Measurements from ENCODE around the gene GPC2. TPM values are rescaled to one million over a fixed set of nuclear protein-coding genes. Genes with fewer than 3 reads are reported as not detected.

Gene GPC2
- total RNA-seq, 8 experiments from 2014 or later, result 0.92 to 103 (median 54.7) TPM

GRCh38 chr7:100171840-100172239 is 5.3 kb downstream of the GPC2 start:
- Histone ChIP-seq H3K4me1 (replicated peaks in 1 of 2) (peaks cover 22 to 37% of the 10 kb centered on the region in 2 donors), H3K27ac (no peak overlapping the region), H3K4me3 (peak overlapping the region in 1 of 5 donors; percentile 29)
- ATAC-seq (replicated peaks in 6 of 8), result peak in 2 of 8 experiments; percentile 8 to 23
- WGBS, 10 experiments, result 67 to 82% (median 80%) methylated on average over 2 to 3 of the region's 22 CpGs; no CpG with 5 or more reads in 7 of the 10 experiments
- in situ Hi-C loops (cut with MboI; ENCODE audit: low pct_unique_long_range_greater_than_20kb in 2 of 9, low sequenced_read_pairs in 9 of 9, unreplicated experiment in 9 of 9), result no loop called here

- in situ Hi-C loops (cut with MboI; ENCODE audit: low pct_unique_long_range_greater_than_20kb in 2 of 9, low sequenced_read_pairs in 9 of 9, unreplicated experiment in 9 of 9), result no loop called here
- 0 to 30% (median 26%) methylated on average over 1 to 16 of the region's 61 CpGs; no CpG with 5 or more reads in 7 of the 10 experiments for WGBS, 10 experiments
- H3K4me3 ChIP-seq, result peak overlapping the region in 3 of 5 donors; percentile 3 to 29 (median 24)
- H3K27ac ChIP-seq, result no peak overlapping the region
- peaks cover 22 to 35% of the 10 kb centered on the region in 2 donors for H3K4me1 ChIP-seq (replicated peaks in 1 of 2)
- peak in 6 of 8 experiments; percentile 9 to 80 (median 65) for ATAC-seq (replicated peaks in 6 of 8)
Observed at GRCh38 chr7:100171087-100171681, 6.0 kb downstream of the GPC2 start.

DNA sequence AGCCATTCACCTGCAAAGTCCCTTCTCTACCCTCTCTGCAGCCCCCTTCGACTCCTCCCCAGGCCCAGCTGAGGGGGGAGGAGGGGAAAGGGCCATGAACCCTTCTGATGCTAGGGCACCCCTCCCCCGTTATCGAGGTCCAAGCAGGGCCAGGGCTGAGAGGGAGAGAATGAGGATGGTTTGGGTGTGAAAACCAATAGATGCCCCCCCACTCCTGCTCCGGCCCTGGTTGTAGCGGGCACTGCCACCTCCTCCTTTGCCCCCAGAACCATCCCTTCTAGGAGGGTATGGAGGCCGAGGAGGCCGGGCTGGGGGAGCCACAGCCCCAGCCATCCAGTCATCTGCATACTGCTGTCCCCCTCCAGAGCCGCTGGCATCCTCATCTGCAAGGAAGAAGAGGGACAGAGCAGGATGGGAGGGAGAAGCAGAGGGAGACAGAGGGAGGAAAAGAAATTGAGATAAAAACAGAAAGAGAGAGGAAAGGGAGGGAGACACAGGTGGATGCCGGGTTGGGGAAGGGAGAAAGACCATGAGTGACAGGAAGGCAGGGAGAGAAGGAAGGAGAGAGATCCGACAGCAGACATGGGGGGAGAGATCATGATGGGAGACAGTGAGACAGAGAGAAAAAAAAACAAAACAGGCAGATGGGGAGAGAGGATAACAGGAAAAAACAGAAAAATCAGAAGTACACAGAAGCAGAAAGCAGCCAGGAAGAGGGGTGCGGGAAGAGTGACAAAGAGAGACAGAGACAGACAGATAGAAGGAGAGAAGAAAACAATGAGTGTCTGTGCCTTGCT is 6.9 kb downstream of the GPC2 start:
- H3K4me1 ChIP-seq (replicated peaks in 1 of 2), result peaks cover 18 to 32% of the 10 kb centered on the region in 2 donors
- in situ Hi-C loops (cut with MboI; ENCODE audit: low pct_unique_long_range_greater_than_20kb in 2 of 9, low sequenced_read_pairs in 9 of 9, unreplicated experiment in 9 of 9), result no loop called here
- 40 to 97% (median 73%) methylated on average over 1 to 8 of the region's 11 CpGs; no CpG with 5 or more reads in 2 of the 10 experiments for WGBS, 10 experiments
- H3K4me3 ChIP-seq, result no peak overlapping the region
- ATAC-seq (replicated peaks in 6 of 8), result no peak
- H3K27ac ChIP-seq, result no peak overlapping the region

DNA sequence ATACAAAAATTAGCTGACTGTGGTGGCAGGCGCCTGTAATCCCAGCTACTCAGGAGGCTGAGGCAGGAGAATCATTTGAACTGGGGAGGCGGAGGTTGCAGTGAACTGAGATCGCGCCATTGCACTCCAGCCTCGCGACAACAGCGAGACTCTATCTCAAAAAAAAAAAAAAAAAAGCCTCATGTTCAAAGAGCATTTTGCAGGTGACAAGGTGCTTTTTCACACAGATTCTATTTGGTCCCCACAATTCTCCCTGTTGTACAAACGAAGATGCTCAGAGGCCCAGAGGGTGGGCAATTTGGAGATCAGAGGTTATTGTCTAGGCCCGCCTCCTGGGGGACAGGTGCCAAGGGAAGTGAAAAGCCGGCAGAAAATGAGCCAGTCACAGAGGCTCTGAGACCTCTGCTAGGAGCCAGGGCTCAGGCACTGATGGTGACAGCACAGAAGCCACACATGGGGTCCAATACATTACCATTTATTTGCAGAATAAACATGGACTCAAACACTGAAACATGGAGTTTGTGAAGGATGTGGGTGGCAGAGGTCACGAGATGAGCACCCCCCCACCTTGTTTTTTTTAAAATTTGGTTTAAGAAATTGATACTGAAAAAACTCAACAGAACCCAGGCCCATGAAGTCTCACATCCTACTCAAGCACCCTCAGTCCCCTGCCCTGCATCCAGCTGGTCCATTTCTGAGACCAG is 7.9 kb downstream of the GPC2 start:
- Histone ChIP-seq H3K4me3 (no peak overlapping the region), H3K27ac (no peak overlapping the region), H3K4me1 (replicated peaks in 1 of 2) (peaks cover 18 to 32% of the 10 kb centered on the region in 2 donors)
- WGBS, 10 experiments, result 63 to 100% (median 90%) methylated on average over 1 to 8 of the region's 11 CpGs; no CpG with 5 or more reads in 2 of the 10 experiments
- no peak for ATAC-seq (replicated peaks in 6 of 8)
- in situ Hi-C loops (cut with MboI; ENCODE audit: low pct_unique_long_range_greater_than_20kb in 2 of 9, low sequenced_read_pairs in 9 of 9, unreplicated experiment in 9 of 9), result no loop called here

DNA sequence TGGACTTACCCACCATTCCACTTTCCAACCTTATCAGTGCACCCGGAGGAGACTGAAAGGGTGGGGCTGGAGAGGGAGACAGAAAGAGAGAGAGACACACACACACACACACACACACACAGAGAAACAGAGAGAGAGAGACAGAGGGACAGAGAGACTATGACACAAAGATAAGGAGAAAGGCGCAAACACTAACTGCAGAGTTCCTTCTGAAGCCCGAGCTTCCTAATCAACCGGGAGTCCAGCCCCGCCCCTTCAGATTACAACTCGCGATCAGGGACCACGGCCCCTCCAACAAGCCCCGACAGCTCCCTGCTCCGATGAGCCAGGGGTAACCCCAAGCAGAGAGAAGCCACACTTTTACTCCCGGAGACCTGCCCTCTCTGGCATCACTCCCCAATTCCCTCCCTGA is 9.3 kb downstream of the GPC2 start:
- 9 to 20% (median 15%) methylated on average over 2 to 4 of the region's 11 CpGs; no CpG with 5 or more reads in 7 of the 10 experiments for WGBS, 10 experiments
- in situ Hi-C loops (cut with MboI; ENCODE audit: low pct_unique_long_range_greater_than_20kb in 2 of 9, low sequenced_read_pairs in 9 of 9, unreplicated experiment in 9 of 9), result no loop called here
- peaks cover 18 to 32% of the 10 kb centered on the region in 2 donors for H3K4me1 ChIP-seq (replicated peaks in 1 of 2)
- ATAC-seq (replicated peaks in 6 of 8), result peak; percentile 3 to 43 (median 29)
- H3K27ac ChIP-seq, result no peak overlapping the region
- peak overlapping the region in 2 of 5 donors; percentile 15 to 17 for H3K4me3 ChIP-seq

DNA sequence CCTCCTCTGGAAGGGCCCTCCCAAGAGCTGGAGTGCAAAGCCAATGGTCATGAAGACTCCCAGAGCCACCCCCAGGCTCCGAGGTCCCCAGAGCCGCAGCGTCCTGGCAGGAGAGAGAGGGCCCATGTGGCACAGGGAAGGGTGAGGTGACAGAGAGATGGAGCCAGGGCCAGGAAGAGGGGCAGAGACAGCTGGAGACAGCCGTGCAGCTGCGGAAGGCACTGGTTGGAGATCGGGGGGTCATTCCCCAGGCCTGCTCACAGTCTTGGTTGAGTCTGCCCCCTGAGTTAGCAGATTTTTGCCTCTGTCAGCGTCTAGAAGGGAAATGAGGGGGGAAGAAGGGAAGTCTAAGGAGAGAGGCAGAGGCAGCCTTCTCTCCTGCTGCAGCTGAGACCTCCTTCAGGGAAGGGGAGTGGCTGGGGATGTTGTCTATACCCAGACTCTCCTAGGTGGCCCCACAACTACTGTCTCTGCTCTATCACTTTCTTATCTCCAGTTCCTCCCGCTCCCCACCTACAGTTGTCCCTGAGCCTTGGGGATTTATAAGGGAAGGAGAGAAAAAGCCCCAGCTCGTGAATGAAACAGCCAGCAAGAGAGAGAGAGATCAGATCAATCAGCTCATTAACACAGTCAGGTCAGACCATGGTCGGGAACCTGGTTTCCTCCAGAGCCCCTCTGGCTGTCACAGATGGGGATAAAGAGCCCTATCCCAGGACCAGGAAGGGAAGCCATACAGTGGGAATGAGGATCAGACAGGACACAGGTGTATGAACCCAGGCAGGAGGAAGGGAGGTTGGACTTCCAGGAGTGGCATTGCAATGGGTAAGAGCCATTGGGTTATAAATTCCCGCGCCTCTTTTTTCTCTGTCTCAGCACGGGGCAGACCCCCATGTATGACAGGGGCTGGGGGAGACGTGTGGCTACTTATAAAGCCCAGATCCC is 9.9 kb downstream of the GPC2 start:
- Histone ChIP-seq H3K4me3 (peak overlapping the region in 1 of 5 donors; percentile 15), H3K27ac (no peak overlapping the region), H3K4me1 (replicated peaks in 1 of 2) (peaks cover 18 to 32% of the 10 kb centered on the region in 2 donors)
- 11 to 73% (median 42%) methylated on average over 1 to 4 of the region's 14 CpGs; no CpG with 5 or more reads in 4 of the 10 experiments for WGBS, 10 experiments
- in situ Hi-C loops (cut with MboI; ENCODE audit: low pct_unique_long_range_greater_than_20kb in 2 of 9, low sequenced_read_pairs in 9 of 9, unreplicated experiment in 9 of 9), result no loop called here
- peak in 3 of 8 experiments; percentile 8 to 14 (median 9) for ATAC-seq (replicated peaks in 6 of 8)

DNA sequence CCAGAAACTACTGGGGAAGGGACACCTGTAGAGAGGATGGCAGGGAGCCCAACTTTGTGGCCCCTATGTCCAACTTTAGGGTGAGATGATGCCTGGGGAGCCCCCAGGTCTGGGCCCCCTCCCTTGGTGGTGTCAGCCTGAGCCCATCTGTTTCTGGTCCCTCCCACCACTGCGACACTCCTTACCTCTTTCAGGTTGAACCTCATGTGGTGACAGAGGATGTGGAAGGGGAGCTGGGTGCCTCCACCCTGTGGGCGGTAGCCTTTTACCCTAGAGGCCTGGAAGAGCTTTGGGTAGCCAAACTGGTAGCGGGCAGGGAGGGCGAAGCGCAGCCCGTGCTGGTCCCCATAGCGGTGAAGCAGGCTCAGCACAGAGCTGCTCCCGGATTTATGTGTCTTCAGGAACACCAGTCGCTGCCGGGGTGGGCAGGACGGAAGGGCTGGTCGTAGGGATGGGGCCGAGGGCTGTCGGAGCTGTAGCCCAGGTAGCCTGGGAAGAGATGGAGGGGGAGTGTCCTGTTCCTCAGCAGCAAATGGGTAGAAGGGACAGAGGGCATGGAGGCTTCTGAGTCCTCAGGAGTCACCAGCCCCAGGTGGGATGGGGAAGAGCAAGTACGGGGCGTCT is 10.8 kb downstream of the GPC2 start:
- Histone ChIP-seq H3K4me3 (no peak overlapping the region), H3K4me1 (replicated peaks in 1 of 2) (peaks cover 16 to 29% of the 10 kb centered on the region in 2 donors), H3K27ac (no peak overlapping the region)
- WGBS, 10 experiments, result 40 to 100% (median 81%) methylated on average over 1 to 8 of the region's 16 CpGs; no CpG with 5 or more reads in 7 of the 10 experiments
- in situ Hi-C loops (cut with MboI; ENCODE audit: low pct_unique_long_range_greater_than_20kb in 2 of 9, low sequenced_read_pairs in 9 of 9, unreplicated experiment in 9 of 9), result no loop called here
- no peak for ATAC-seq (replicated peaks in 6 of 8)

- no peak overlapping the region for H3K4me3 ChIP-seq
- in situ Hi-C loops (cut with MboI; ENCODE audit: low pct_unique_long_range_greater_than_20kb in 2 of 9, low sequenced_read_pairs in 9 of 9, unreplicated experiment in 9 of 9), result no loop called here
- 79 to 94% (median 92%) methylated on average over 1 to 4 of the region's 5 CpGs; no CpG with 5 or more reads in 5 of the 10 experiments for WGBS, 10 experiments
- H3K27ac ChIP-seq, result no peak overlapping the region
- peaks cover 16 to 19% of the 10 kb centered on the region in 2 donors for H3K4me1 ChIP-seq (replicated peaks in 1 of 2)
- ATAC-seq (replicated peaks in 6 of 8), result no peak
Observed at GRCh38 chr7:100163871-100164270, 13.3 kb downstream of the GPC2 start.

- peaks cover 13% of the 10 kb centered on the region in 2 donors for H3K4me1 ChIP-seq (replicated peaks in 1 of 2)
- 47 to 100% (median 60%) methylated on average over 1 to 6 of the region's 6 CpGs; no CpG with 5 or more reads in 1 of the 10 experiments for WGBS, 10 experiments
- in situ Hi-C loops (cut with MboI; ENCODE audit: low pct_unique_long_range_greater_than_20kb in 2 of 9, low sequenced_read_pairs in 9 of 9, unreplicated experiment in 9 of 9), result no loop called here
- H3K4me3 ChIP-seq, result no peak overlapping the region
- H3K27ac ChIP-seq, result no peak overlapping the region
- peak in 2 of 8 experiments; percentile 9 to 36 for ATAC-seq (replicated peaks in 6 of 8)
Observed at GRCh38 chr7:100163006-100163531, 14.1 kb downstream of the GPC2 start.

DNA sequence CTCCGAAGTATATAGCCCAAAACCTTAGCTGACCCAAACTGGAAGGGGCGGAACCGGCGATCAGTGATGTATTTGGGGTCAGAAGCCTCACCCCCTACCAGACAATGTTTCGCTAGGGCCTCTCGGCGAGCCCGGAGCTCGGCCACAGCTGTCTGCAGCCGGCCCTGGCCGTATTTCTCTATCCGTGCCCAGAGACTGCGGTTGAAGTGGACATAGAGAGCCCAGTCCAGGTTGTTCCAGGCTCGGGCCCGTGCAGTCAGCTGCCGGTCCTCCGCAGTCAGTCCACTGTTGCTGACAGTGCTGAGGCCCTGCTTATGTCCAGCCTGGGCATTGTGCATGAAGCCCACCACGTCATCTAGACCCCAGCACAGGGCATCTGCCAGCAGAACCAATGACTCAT is 17.1 kb downstream of the GPC2 start:
- in situ Hi-C loops (cut with MboI; ENCODE audit: low pct_unique_long_range_greater_than_20kb in 2 of 9, low sequenced_read_pairs in 9 of 9, unreplicated experiment in 9 of 9), result no loop called here
- peaks cover 6 to 10% of the 10 kb centered on the region in 2 donors for H3K4me1 ChIP-seq (replicated peaks in 1 of 2)
- no peak overlapping the region for H3K27ac ChIP-seq
- no peak for ATAC-seq (replicated peaks in 6 of 8)
- WGBS, 10 experiments, result 88 to 100% (median 91%) methylated on average over 3 to 8 of the region's 18 CpGs; no CpG with 5 or more reads in 5 of the 10 experiments
- no peak overlapping the region for H3K4me3 ChIP-seq

- peak overlapping the region; percentile 50 to 54 for H3K27ac ChIP-seq
- no peak for ATAC-seq (replicated peaks in 6 of 8)
- peak overlapping the region; percentile 69 to 93 (median 83) for H3K4me3 ChIP-seq
- 34 to 96% (median 72%) methylated on average over 2 to 5 of the region's 7 CpGs; no CpG with 5 or more reads in 2 of the 10 experiments for WGBS, 10 experiments
- in situ Hi-C loops (cut with MboI; ENCODE audit: low pct_unique_long_range_greater_than_20kb in 2 of 9, low sequenced_read_pairs in 9 of 9, unreplicated experiment in 9 of 9), result no loop called here
- H3K4me1 ChIP-seq (replicated peaks in 1 of 2), result peaks cover 6 to 10% of the 10 kb centered on the region in 2 donors
Observed at GRCh38 chr7:100159099-100159623, 18.0 kb downstream of the GPC2 start.

Measured in motor neuron (in vitro differentiated cells).